GM23248 (cell line): ENCODE results near the gene ITGA1.

Source experiments
- EZH2 ChIP-seq: fragments of 200-600 bp; sonication (generic); IDR thresholded peaks from 2 replicates; pipeline ENCODE4 v1.6.1; 2018; ENCODE audit warnings: antibody characterized with exemption, mild to moderate bottlenecking; ENCODE audit not compliant: insufficient read depth, poor library complexity, severe bottlenecking
- EZH2phosphoT487 ChIP-seq: fragments of 200-600 bp; sonication (generic); IDR thresholded peaks from 2 replicates; pipeline ENCODE4 v1.6.1; 2018; ENCODE audit warnings: antibody characterized with exemption, moderate library complexity, mild to moderate bottlenecking, low read depth; ENCODE audit not compliant: insufficient read depth

GRCh38 chr5:52963636-52964035 is 175.9 kb downstream of the ITGA1 start:
- TF ChIP-seq EZH2phosphoT487 (no peak), EZH2 (no peak)
